HepG2 (cell line): ENCODE measurements around the gene RPS6KA3. TPM values are rescaled to one million over a fixed set of nuclear protein-coding genes. Genes with fewer than 3 reads are reported as not detected.
A peak's percentile ranks its signal among the peaks of the same experiment; 100 is the strongest.

Source experiments
- ATAC-seq: fragments of 200-7000 bp; cut with Tn5 transposase; 3 replicates; pipeline ENCODE4 v1.9.1; 2020; ENCODE audit warnings: mild to moderate bottlenecking, moderate library complexity
- BruUV-seq: library from RNA; stranded (reverse); fragments of 400-500 nt; replicated peaks from 2 replicates; lab custom pipeline; 2021; lab: Mats Ljungman, UMichigan
- CTCF ChIA-PET: fragments of 300-600 bp; formaldehyde crosslinking; extraction: SDS; loops from one replicate; lab custom pipeline; 2021; ENCODE audit warnings: low total read pairs, inconsistent platforms, low intra/inter-chr PET ratio; lab: Yijun Ruan, JAX
- POLR2A ChIA-PET: fragments of 350-600 bp; sonication (Branson Sonifier 250); formaldehyde crosslinking; loops from one replicate; lab custom pipeline; 2020; ENCODE audit warnings: antibody characterized with exemption, inconsistent platforms; lab: Yijun Ruan, JAX
- DNase-seq: peaks from one replicate; pipeline ENCODE4 v3.0.0-alpha.2; 2015; ENCODE audit warnings: low spot score
- FAIRE-seq: peaks from 3 replicates; lab custom pipeline; 2011; peaks lifted over from hg19 to GRCh38; lab: Jason Lieb, UNC
- H2AFZ ChIP-seq: one replicate; pipeline ENCODE4 v1.6.1; 2011; ENCODE audit warnings: low read length, inconsistent platforms
- H3K27ac ChIP-seq: fragments of 300-600 bp; 3 replicates; pipeline ENCODE4 v1.8.0; 2011; ENCODE audit warnings: mixed run types, mild to moderate bottlenecking, mixed read lengths, low read length, inconsistent platforms; ENCODE audit not compliant: insufficient read depth; ENCODE audit errors: extremely low read length
- H3K27me3 ChIP-seq, 2 experiments: fragments of 200-600 bp in 1 of 2; 2 replicates in 1 of 2; 3 replicates in 1 of 2; pipeline versions ENCODE4 v1.6.0 to v1.8.0; 2011; ENCODE audit warnings: low read length in 2 of 2, mild to moderate bottlenecking in 2 of 2, moderate library complexity in 2 of 2, inconsistent platforms in 1 of 2; ENCODE audit not compliant: insufficient read depth in 2 of 2, control insufficient read depth in 1 of 2
- H3K36me3 ChIP-seq, 2 experiments: fragments of 200-600 bp in 1 of 2; replicated peaks in 1 of 2; 2 replicates in 1 of 2; 3 replicates in 1 of 2; pipeline versions ENCODE4 v1.5.1 to v1.8.0; 2011; ENCODE audit warnings: low read length in 2 of 2, inconsistent platforms in 1 of 2; ENCODE audit not compliant: insufficient read depth in 2 of 2, control insufficient read depth in 1 of 2
- H3K4me1 ChIP-seq: 2 replicates; pipeline ENCODE4 v1.5.1; 2012; ENCODE audit warnings: low read length, inconsistent platforms; ENCODE audit not compliant: insufficient read depth
- H3K4me2 ChIP-seq: 2 replicates; pipeline ENCODE4 v1.6.0; 2011; ENCODE audit warnings: low read depth, low read length, inconsistent platforms
- H3K4me3 ChIP-seq, 3 experiments: fragments of 200-600 bp in 1 of 3; sonication (generic), shearing (Covaris generic) in 1 of 3; replicated peaks in 1 of 3; 2 replicates each; pipeline ENCODE4 v1.5.1; 2011 to 2016; ENCODE audit warnings: low read length in 3 of 3, inconsistent platforms in 2 of 3, low read depth in 2 of 3, mild to moderate bottlenecking in 2 of 3, control low read depth in 1 of 3, mixed read lengths in 1 of 3; ENCODE audit not compliant: insufficient read depth in 1 of 3
- H3K79me2 ChIP-seq: one replicate; pipeline ENCODE4 v1.6.1; 2011; ENCODE audit warnings: low read length, inconsistent platforms; ENCODE audit not compliant: insufficient read depth
- H3K9ac ChIP-seq: 2 replicates; pipeline ENCODE4 v1.6.0; 2011; ENCODE audit warnings: mild to moderate bottlenecking, low read depth, low read length, inconsistent platforms; ENCODE audit not compliant: insufficient read depth
- H3K9me3 ChIP-seq: 2 replicates; pipeline ENCODE4 v1.5.1; 2012; ENCODE audit warnings: mild to moderate bottlenecking, low read length
- H4K20me1 ChIP-seq: 2 replicates; pipeline ENCODE4 v1.6.0; 2011; ENCODE audit warnings: inconsistent platforms, mild to moderate bottlenecking, low read length, moderate library complexity; ENCODE audit not compliant: insufficient read depth
- GRHL1 ChIP-seq: sonication (generic); formaldehyde crosslinking; conservative IDR thresholded peaks from 2 replicates; pipeline ENCODE4 v1.8.0; 2022; ENCODE audit warnings: missing genetic modification reagents
- JARID2 ChIP-seq: sonication (generic); formaldehyde crosslinking; IDR thresholded peaks from 2 replicates; pipeline ENCODE4 v1.8.1; 2023; ENCODE audit warnings: missing genetic modification reagents, inconsistent platforms; ENCODE audit not compliant: insufficient replicate concordance
- KLF12 ChIP-seq: sonication (generic); formaldehyde crosslinking; IDR thresholded peaks from 2 replicates; pipeline ENCODE4 v1.4.0; 2020; ENCODE audit warnings: missing genetic modification reagents, borderline replicate concordance
- PBX2 ChIP-seq: IDR thresholded peaks from 2 replicates; pipeline ENCODE4 v1.6.1; 2016; ENCODE audit warnings: control low read depth
- PPARG ChIP-seq: conservative IDR thresholded peaks from 2 replicates; pipeline ENCODE4 v1.6.1; 2016; ENCODE audit warnings: missing biosample characterization, missing genetic modification reagents
- RFXANK ChIP-seq: IDR thresholded peaks from 2 replicates; pipeline ENCODE4 v1.6.1; 2016
- SNRNP70 ChIP-seq: fragments of 200-400 bp; formaldehyde crosslinking; IDR thresholded peaks from 2 replicates; pipeline ENCODE4 v1.6.1; 2017; ENCODE audit warnings: mild to moderate bottlenecking, low read depth, low read length, moderate library complexity
- SPEN ChIP-seq: sonication (generic); formaldehyde crosslinking; IDR thresholded peaks from 2 replicates; pipeline ENCODE4 v1.5.1; 2020; ENCODE audit warnings: low read depth, mild to moderate bottlenecking, missing genetic modification reagents
- TARDBP ChIP-seq: sonication (generic); formaldehyde crosslinking; IDR thresholded peaks from 2 replicates; pipeline ENCODE4 v1.8.0; 2022; ENCODE audit warnings: mild to moderate bottlenecking, missing genetic modification reagents
- ZC3H13 ChIP-seq: sonication (generic); formaldehyde crosslinking; IDR thresholded peaks from 2 replicates; pipeline ENCODE4 v1.8.1; 2023; ENCODE audit warnings: mild to moderate bottlenecking, missing genetic modification reagents, moderate library complexity
- ZNF34 ChIP-seq: sonication (generic); formaldehyde crosslinking; IDR thresholded peaks from 2 replicates; pipeline ENCODE4 v1.4.0; 2020; ENCODE audit warnings: mild to moderate bottlenecking, missing genetic modification reagents, borderline replicate concordance
- ZNF547 ChIP-seq: sonication (generic); formaldehyde crosslinking; IDR thresholded peaks from 2 replicates; pipeline ENCODE4 v1.5.1; 2020; ENCODE audit warnings: mild to moderate bottlenecking, missing genetic modification reagents
- WGBS: methylation state at CpG from one replicate; pipeline ENCODE4 v1.1.6; 2017; ENCODE audit warnings: low lambda C conversion rate; 5-methylcytosine and 5-hydroxymethylcytosine counted together
- in situ Hi-C: cut with HindIII; loops from 2 replicates; pipeline ENCODE4 v1.10.0; 2017; ENCODE audit warnings: low pct_unique_long_range_greater_than_20kb; ENCODE audit not compliant: extremely low pct_ligation_motif_present
- intact Hi-C: fragments of 100-400 bp; cut with micrococcal nuclease; formaldehyde crosslinking; loops from one replicate; pipeline ENCODE4 v1.10.0; 2022; ENCODE audit not compliant: unreplicated experiment
- polyA plus RNA-seq, 8 experiments: library from polyadenylated mRNA; depleted of rRNA in 3 of 8; stranded (reverse) in 7 of 8; unstranded in 1 of 8; fragments of >200 nt; fragmentation: Illumina TruSeq in 4 of 8; extraction: Trizol in 4 of 8; gene quantifications; 2 replicates each; pipeline versions ENCODE4 v1.2.1 to v1.2.3, GENCODE V29; 2011 to 2016; ENCODE audit warnings: low read depth in 4 of 8, missing spikeins in 1 of 8, mixed read lengths in 1 of 8; ENCODE audit not compliant: insufficient read depth in 1 of 8
- total RNA-seq, 5 experiments: library from RNA; depleted of rRNA; stranded (reverse); fragments of >200 nt; fragmentation: Illumina TruSeq; extraction: Trizol; gene quantifications; 2 replicates each; pipeline ENCODE4 v1.2.3, GENCODE V29; 2016; ENCODE audit warnings: low read depth in 1 of 5
- TF ChIP-seq, protein P1 (sequence below): fragments of 450-650 bp; IDR thresholded peaks from 2 replicates; pipeline ENCODE4 v1.6.1; 2017
- TF ChIP-seq, protein P2 (sequence below): sonication (generic); formaldehyde crosslinking; IDR thresholded peaks from 2 replicates; pipeline ENCODE4 v1.4.0; 2020; ENCODE audit warnings: mild to moderate bottlenecking, missing genetic modification reagents
- TF ChIP-seq, protein P3 (sequence below): sonication (generic); formaldehyde crosslinking; IDR thresholded peaks from 2 replicates; pipeline ENCODE4 v1.8.0; 2022; ENCODE audit warnings: mild to moderate bottlenecking, missing genetic modification reagents

The RPS6KA3 gene
- total and polyA plus RNA-seq, 2 of the 13 experiments (the other 11 are each of a cell fraction or from before 2014, with no cell fraction given) = 314 to 357 TPM

GRCh38 chrX:20306668-20307067 is 40.0 kb upstream of the RPS6KA3 start:
- ChIA-PET CTCF (no interaction called here), POLR2A (interaction anchor here (1.5 kb wide), 1 partner anchor 55 kb away, joined by 3 read pairs; no protein-coding TSS in a partner anchor)
- Histone ChIP-seq H3K27me3 (no peaks in the 10 kb centered on the region), H3K9ac (no peak overlapping the region), H4K20me1 (no peaks in the 10 kb centered on the region), H2AFZ (no peak overlapping the region), H3K79me2 (no peaks in the 10 kb centered on the region), H3K4me2 (peak overlapping the region; percentile 12; the same call in 1 of the 2 replicates), H3K4me3 (no peak overlapping the region), H3K36me3 (no peaks in the 10 kb centered on the region), H3K4me1 (peaks cover 23% of the 10 kb centered on the region), H3K27ac (no peak overlapping the region), H3K9me3 (no peaks in the 10 kb centered on the region)
- in situ Hi-C loops (no loop called here), intact Hi-C loops (no loop called here)
- FAIRE-seq (no peak), ATAC-seq (peak; percentile 68), DNase-seq (peak; percentile 64)
- BruUV-seq = no TSS peak
- WGBS = no CpG with 5 or more reads among the region's 3 CpGs
- TF ChIP-seq GRHL1 (CRISPR knock-in tag) (no peak), JARID2 (CRISPR knock-in tag) (no peak), TARDBP (CRISPR knock-in tag) (peak; percentile 42; the same call in 1 of the 2 replicates), SPEN (CRISPR knock-in tag) (no peak), ZNF34 (no peak), KLF12 (CRISPR knock-in tag) (no peak), ZNF547 (no peak), ZC3H13 (CRISPR knock-in tag) (no peak), PPARG (CRISPR knock-in tag) (no peak), SNRNP70 (no peak), RFXANK (CRISPR knock-in tag) (no peak), PBX2 (CRISPR knock-in tag) (no peak)
- TF ChIP-seq, protein P1, sequence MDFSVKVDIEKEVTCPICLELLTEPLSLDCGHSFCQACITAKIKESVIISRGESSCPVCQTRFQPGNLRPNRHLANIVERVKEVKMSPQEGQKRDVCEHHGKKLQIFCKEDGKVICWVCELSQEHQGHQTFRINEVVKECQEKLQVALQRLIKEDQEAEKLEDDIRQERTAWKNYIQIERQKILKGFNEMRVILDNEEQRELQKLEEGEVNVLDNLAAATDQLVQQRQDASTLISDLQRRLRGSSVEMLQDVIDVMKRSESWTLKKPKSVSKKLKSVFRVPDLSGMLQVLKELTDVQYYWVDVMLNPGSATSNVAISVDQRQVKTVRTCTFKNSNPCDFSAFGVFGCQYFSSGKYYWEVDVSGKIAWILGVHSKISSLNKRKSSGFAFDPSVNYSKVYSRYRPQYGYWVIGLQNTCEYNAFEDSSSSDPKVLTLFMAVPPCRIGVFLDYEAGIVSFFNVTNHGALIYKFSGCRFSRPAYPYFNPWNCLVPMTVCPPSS = no peak
- TF ChIP-seq, protein P2, sequence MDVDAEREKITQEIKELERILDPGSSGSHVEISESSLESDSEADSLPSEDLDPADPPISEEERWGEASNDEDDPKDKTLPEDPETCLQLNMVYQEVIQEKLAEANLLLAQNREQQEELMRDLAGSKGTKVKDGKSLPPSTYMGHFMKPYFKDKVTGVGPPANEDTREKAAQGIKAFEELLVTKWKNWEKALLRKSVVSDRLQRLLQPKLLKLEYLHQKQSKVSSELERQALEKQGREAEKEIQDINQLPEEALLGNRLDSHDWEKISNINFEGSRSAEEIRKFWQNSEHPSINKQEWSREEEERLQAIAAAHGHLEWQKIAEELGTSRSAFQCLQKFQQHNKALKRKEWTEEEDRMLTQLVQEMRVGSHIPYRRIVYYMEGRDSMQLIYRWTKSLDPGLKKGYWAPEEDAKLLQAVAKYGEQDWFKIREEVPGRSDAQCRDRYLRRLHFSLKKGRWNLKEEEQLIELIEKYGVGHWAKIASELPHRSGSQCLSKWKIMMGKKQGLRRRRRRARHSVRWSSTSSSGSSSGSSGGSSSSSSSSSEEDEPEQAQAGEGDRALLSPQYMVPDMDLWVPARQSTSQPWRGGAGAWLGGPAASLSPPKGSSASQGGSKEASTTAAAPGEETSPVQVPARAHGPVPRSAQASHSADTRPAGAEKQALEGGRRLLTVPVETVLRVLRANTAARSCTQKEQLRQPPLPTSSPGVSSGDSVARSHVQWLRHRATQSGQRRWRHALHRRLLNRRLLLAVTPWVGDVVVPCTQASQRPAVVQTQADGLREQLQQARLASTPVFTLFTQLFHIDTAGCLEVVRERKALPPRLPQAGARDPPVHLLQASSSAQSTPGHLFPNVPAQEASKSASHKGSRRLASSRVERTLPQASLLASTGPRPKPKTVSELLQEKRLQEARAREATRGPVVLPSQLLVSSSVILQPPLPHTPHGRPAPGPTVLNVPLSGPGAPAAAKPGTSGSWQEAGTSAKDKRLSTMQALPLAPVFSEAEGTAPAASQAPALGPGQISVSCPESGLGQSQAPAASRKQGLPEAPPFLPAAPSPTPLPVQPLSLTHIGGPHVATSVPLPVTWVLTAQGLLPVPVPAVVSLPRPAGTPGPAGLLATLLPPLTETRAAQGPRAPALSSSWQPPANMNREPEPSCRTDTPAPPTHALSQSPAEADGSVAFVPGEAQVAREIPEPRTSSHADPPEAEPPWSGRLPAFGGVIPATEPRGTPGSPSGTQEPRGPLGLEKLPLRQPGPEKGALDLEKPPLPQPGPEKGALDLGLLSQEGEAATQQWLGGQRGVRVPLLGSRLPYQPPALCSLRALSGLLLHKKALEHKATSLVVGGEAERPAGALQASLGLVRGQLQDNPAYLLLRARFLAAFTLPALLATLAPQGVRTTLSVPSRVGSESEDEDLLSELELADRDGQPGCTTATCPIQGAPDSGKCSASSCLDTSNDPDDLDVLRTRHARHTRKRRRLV (CRISPR knock-in tag) = no peak
- TF ChIP-seq, protein P3, sequence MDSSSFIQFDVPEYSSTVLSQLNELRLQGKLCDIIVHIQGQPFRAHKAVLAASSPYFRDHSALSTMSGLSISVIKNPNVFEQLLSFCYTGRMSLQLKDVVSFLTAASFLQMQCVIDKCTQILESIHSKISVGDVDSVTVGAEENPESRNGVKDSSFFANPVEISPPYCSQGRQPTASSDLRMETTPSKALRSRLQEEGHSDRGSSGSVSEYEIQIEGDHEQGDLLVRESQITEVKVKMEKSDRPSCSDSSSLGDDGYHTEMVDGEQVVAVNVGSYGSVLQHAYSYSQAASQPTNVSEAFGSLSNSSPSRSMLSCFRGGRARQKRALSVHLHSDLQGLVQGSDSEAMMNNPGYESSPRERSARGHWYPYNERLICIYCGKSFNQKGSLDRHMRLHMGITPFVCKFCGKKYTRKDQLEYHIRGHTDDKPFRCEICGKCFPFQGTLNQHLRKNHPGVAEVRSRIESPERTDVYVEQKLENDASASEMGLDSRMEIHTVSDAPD (CRISPR knock-in tag) = no peak
